Panc1 (cell line): ENCODE data around the gene LRMDA. TPM values are rescaled to one million over a fixed set of nuclear protein-coding genes. Genes with fewer than 3 reads are reported as not detected.

ENCODE experiments used
- ATAC-seq: fragments of 200-7000 bp; cut with Tn5 transposase; 2 replicates; pipeline ENCODE4 v1.9.1; 2020; ENCODE audit warnings: mild to moderate bottlenecking, moderate library complexity
- BruUV-seq: library from RNA; stranded (reverse); fragments of 400-500 nt; replicated peaks from 2 replicates; lab custom pipeline; 2021; lab: Mats Ljungman, UMichigan
- CTCF ChIA-PET: fragments of 300-600 bp; sonication (Branson Sonifier 250); formaldehyde crosslinking; loops from one replicate; lab custom pipeline; 2022; ENCODE audit warnings: antibody characterized with exemption; lab: Charles Lee
- POLR2A ChIA-PET: fragments of 300-600 bp; sonication (Branson Sonifier 250); formaldehyde crosslinking; loops from one replicate; lab custom pipeline; 2022; ENCODE audit warnings: antibody characterized with exemption; lab: Charles Lee
- DNase-seq: peaks from one replicate; pipeline ENCODE4 v3.0.0-alpha.2; 2010; ENCODE audit warnings: low read depth, low spot score
- H3K27ac ChIP-seq: 2 replicates; pipeline ENCODE4 v1.5.1; 2011; ENCODE audit warnings: mild to moderate bottlenecking, low read length, inconsistent platforms
- H3K27me3 ChIP-seq: fragments of 200-500 bp; sonication (Bioruptor generic); 2 replicates; pipeline ENCODE4 v1.6.0; 2014; ENCODE audit warnings: low read length, inconsistent platforms; ENCODE audit not compliant: control insufficient read depth, insufficient read depth
- H3K36me3 ChIP-seq: fragments of 200-500 bp; sonication (Bioruptor generic); 2 replicates; pipeline ENCODE4 v1.5.1; 2014; ENCODE audit warnings: inconsistent platforms, mild to moderate bottlenecking, low read length, moderate library complexity; ENCODE audit not compliant: control insufficient read depth, insufficient read depth
- H3K4me1 ChIP-seq: 2 replicates; pipeline ENCODE4 v1.5.1; 2011; ENCODE audit warnings: inconsistent platforms, mild to moderate bottlenecking, low read length, moderate library complexity; ENCODE audit not compliant: control insufficient read depth, insufficient read depth
- H3K4me3 ChIP-seq, 2 experiments: 2 replicates each; pipeline ENCODE4 v1.5.1; 2011 to 2012; ENCODE audit warnings: low read depth in 2 of 2, low read length in 2 of 2, mild to moderate bottlenecking in 2 of 2, inconsistent platforms in 1 of 2, moderate library complexity in 1 of 2
- H3K9me3 ChIP-seq: fragments of 200-500 bp; sonication (Bioruptor generic); 2 replicates; pipeline ENCODE4 v1.5.1; 2014; ENCODE audit warnings: low read depth, mild to moderate bottlenecking, inconsistent platforms, low read length, moderate library complexity; ENCODE audit not compliant: control insufficient read depth, insufficient read depth
- POLR2AphosphoS5 ChIP-seq: IDR thresholded peaks from 2 replicates; pipeline ENCODE4 v1.6.1; 2012; ENCODE audit warnings: mild to moderate bottlenecking, low read depth, low read length, moderate library complexity
- SIN3A ChIP-seq: IDR thresholded peaks from 2 replicates; pipeline ENCODE4 v1.6.1; 2012; ENCODE audit warnings: low read depth, mild to moderate bottlenecking, low read length, moderate library complexity, borderline replicate concordance; ENCODE audit not compliant: insufficient read depth
- TCF7L2 ChIP-seq: IDR thresholded peaks from 2 replicates; pipeline ENCODE4 v1.6.1; 2011; ENCODE audit warnings: mild to moderate bottlenecking, low read depth, low read length, inconsistent platforms
- in situ Hi-C: cut with HindIII; loops from 2 replicates; pipeline ENCODE4 v1.10.0; 2016; ENCODE audit warnings: low sequenced_read_pairs, low pct_unique_long_range_greater_than_20kb
- intact Hi-C: fragments of 100-400 bp; cut with micrococcal nuclease; formaldehyde crosslinking; loops from one replicate; pipeline ENCODE4 v1.10.0; 2022; ENCODE audit not compliant: unreplicated experiment
- total RNA-seq: library from RNA; stranded (reverse); gene quantifications from one replicate; pipeline ENCODE4 v1.2.1, GENCODE V29; 2021; ENCODE audit not compliant: unreplicated experiment
- TF ChIP-seq, protein P1 (sequence below), 2 experiments: IDR thresholded peaks; 2 replicates each; pipeline ENCODE4 v1.6.1; 2011 to 2012; ENCODE audit warnings: low read depth in 2 of 2, control low read depth in 1 of 2, low read length in 1 of 2, mild to moderate bottlenecking in 1 of 2, moderate library complexity in 1 of 2; ENCODE audit not compliant: insufficient read depth in 1 of 2
- TF ChIP-seq, protein P2 (sequence below): fragments of 450-650 bp; IDR thresholded peaks from 2 replicates; pipeline ENCODE4 v1.5.1; 2017; ENCODE audit warnings: mild to moderate bottlenecking

Gene LRMDA
- total RNA-seq, 1 experiment from 2014 or later = 1.2 TPM

DNA sequence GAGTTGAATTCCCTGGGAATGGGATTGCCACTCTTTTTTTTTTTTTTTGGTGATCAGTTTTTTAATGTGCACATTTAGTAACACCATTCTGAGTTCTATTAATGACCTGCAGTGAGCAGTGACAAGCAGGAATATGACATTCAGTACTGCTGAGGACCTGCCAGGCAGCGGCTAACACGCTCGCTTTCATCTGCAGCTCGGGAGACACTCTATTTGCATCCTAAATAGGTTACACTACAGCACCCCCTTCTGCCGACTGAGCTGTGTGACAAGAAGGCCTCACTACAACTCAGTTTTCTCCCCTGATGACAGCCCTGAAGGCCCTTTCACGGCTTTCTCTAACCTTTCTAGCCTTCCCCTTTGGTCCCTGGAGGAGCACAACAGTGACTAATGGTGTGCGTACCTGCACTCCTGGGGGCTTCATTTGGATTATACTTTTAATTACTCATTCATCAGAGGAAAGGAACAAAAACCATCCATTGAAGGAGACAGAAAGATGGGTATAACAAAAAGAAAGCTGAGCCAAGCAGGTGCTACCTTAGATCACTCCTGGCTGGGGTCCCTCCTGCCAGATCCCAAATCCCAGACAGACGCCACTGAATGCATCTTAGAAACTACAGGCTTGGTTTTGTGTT is 872.4 kb downstream of the LRMDA start:
- no TSS peak for BruUV-seq
- H3K27ac ChIP-seq = no peak overlapping the region
- TF ChIP-seq, protein P1, sequence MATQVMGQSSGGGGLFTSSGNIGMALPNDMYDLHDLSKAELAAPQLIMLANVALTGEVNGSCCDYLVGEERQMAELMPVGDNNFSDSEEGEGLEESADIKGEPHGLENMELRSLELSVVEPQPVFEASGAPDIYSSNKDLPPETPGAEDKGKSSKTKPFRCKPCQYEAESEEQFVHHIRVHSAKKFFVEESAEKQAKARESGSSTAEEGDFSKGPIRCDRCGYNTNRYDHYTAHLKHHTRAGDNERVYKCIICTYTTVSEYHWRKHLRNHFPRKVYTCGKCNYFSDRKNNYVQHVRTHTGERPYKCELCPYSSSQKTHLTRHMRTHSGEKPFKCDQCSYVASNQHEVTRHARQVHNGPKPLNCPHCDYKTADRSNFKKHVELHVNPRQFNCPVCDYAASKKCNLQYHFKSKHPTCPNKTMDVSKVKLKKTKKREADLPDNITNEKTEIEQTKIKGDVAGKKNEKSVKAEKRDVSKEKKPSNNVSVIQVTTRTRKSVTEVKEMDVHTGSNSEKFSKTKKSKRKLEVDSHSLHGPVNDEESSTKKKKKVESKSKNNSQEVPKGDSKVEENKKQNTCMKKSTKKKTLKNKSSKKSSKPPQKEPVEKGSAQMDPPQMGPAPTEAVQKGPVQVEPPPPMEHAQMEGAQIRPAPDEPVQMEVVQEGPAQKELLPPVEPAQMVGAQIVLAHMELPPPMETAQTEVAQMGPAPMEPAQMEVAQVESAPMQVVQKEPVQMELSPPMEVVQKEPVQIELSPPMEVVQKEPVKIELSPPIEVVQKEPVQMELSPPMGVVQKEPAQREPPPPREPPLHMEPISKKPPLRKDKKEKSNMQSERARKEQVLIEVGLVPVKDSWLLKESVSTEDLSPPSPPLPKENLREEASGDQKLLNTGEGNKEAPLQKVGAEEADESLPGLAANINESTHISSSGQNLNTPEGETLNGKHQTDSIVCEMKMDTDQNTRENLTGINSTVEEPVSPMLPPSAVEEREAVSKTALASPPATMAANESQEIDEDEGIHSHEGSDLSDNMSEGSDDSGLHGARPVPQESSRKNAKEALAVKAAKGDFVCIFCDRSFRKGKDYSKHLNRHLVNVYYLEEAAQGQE (IDR thresholded peaks at IDR 0.05; ENCODE audit: insufficient read depth in 1 of 2, low read depth in 2 of 2, low read length in 1 of 2) = no peak
- TF ChIP-seq, protein P2, sequence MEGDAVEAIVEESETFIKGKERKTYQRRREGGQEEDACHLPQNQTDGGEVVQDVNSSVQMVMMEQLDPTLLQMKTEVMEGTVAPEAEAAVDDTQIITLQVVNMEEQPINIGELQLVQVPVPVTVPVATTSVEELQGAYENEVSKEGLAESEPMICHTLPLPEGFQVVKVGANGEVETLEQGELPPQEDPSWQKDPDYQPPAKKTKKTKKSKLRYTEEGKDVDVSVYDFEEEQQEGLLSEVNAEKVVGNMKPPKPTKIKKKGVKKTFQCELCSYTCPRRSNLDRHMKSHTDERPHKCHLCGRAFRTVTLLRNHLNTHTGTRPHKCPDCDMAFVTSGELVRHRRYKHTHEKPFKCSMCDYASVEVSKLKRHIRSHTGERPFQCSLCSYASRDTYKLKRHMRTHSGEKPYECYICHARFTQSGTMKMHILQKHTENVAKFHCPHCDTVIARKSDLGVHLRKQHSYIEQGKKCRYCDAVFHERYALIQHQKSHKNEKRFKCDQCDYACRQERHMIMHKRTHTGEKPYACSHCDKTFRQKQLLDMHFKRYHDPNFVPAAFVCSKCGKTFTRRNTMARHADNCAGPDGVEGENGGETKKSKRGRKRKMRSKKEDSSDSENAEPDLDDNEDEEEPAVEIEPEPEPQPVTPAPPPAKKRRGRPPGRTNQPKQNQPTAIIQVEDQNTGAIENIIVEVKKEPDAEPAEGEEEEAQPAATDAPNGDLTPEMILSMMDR = peak; percentile 64
- TF ChIP-seq POLR2AphosphoS5 = no peak
- peak; percentile 53; the same call in 1 of the 2 replicates for TF ChIP-seq TCF7L2
- TF ChIP-seq SIN3A = no peak
- H3K4me1 ChIP-seq = no peaks in the 10 kb centered on the region
- H3K27me3 ChIP-seq = peaks cover 7% of the 10 kb centered on the region; the same call in 1 of the 2 replicates
- ATAC-seq (peak; percentile 90), DNase-seq (peak; percentile 27)
- H3K36me3 ChIP-seq = no peaks in the 10 kb centered on the region
- no peak overlapping the region for H3K4me3 ChIP-seq
- ChIA-PET POLR2A (no interaction called here), CTCF (interaction anchor here (0.6 to 1.1 kb wide), 4 partner anchors 36 to 904 kb away, joined by 4 to 6 read pairs (median 6); no protein-coding TSS in a partner anchor)
- intact Hi-C loops = loop anchor here (10.0 kb wide), 3 partner anchors 241 to 899 kb away; partner anchors contain the start of gene ZNF503
- no peaks in the 10 kb centered on the region for H3K9me3 ChIP-seq
- in situ Hi-C loops = no loop called here

DNA sequence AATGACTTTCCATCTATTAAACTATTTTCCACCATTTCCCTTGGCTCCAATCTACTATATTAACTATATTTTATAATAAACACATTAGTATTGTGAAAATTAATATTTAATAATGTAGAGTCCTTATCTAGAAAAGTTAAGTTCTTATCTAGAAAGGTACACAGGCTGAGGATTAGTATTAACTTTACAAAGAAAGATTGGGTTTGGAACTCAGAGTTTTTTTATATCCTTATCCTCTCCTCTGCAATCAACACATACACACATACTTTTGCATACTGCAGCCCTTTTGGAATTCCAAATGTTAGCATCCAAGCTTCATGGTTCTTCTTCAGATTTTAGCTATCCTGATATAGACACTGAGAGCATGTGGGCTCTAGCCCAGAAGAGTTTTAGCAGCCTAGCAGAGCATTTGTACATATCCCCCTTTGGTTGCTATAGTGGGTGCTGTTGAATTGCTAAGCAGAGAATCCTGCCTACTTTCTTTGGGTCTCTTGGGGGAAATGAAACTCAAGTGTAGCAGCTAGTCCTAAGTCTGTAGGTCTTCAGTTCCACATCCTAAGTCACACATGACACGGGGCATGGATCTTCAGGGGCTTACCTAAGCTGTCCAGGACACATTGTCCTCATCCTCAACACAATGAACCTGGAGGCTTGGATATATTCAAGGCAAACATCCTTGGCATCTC is 874.6 kb downstream of the LRMDA start:
- Histone ChIP-seq H3K27ac (no peak overlapping the region), H3K9me3 (no peaks in the 10 kb centered on the region), H3K4me3 (no peak overlapping the region), H3K27me3 (peaks cover 5% of the 10 kb centered on the region; the same call in 1 of the 2 replicates), H3K36me3 (no peaks in the 10 kb centered on the region), H3K4me1 (no peaks in the 10 kb centered on the region)
- DNase-seq = no peak
- ChIA-PET CTCF (no interaction called here), POLR2A (interaction anchor here (0.6 kb wide), 1 partner anchor 750 kb away, joined by 3 read pairs; no protein-coding TSS in a partner anchor)
- TF ChIP-seq POLR2AphosphoS5 (no peak), SIN3A (no peak), TCF7L2 (no peak)
- TF ChIP-seq, protein P2 = no peak
- TF ChIP-seq, protein P1 (IDR thresholded peaks at IDR 0.05; ENCODE audit: insufficient read depth in 1 of 2, low read depth in 2 of 2, low read length in 1 of 2) = no peak
- intact Hi-C loops = loop anchor here (10.0 kb wide), 3 partner anchors 239 to 901 kb away; partner anchors contain the start of gene ZNF503
- in situ Hi-C loops = no loop called here
- no TSS peak for BruUV-seq
- ATAC-seq = no peak
